GM18511 (cell line): Measurements from ENCODE around the gene SOX10.

Experiments
- ATAC-seq: cut with Tn5 transposase; IDR thresholded peaks from one replicate; pipeline ENCODE4 v1.9.1; 2021; ENCODE audit warnings: mild to moderate bottlenecking, moderate library complexity; ENCODE audit not compliant: unreplicated experiment

SOX10 gene

GRCh38 chr22:37932821-37933578 lies 51.4 kb downstream of the SOX10 start:
- no peak for ATAC-seq

- no peak for ATAC-seq
Observed at GRCh38 chr22:37932401-37932800, 52.0 kb downstream of the SOX10 start.

GRCh38 chr22:37931893-37932389 lies 52.4 kb downstream of the SOX10 start:
- ATAC-seq, result no peak

GRCh38 chr22:37930952-37931440 lies 53.4 kb downstream of the SOX10 start:
- no peak for ATAC-seq

- no peak for ATAC-seq
Observed at GRCh38 chr22:37930270-37930951, 53.9 kb downstream of the SOX10 start.

- no peak for ATAC-seq
Observed at GRCh38 chr22:37929390-37929789, 55.0 kb downstream of the SOX10 start.

- no peak for ATAC-seq
Observed at GRCh38 chr22:37927637-37927936, 56.8 kb downstream of the SOX10 start.

- no peak for ATAC-seq
Observed at GRCh38 chr22:37926771-37927636, 57.4 kb downstream of the SOX10 start.

- ATAC-seq, result no peak
Observed at GRCh38 chr22:37926358-37926757, 58.0 kb downstream of the SOX10 start.

- no peak for ATAC-seq
Observed at GRCh38 chr22:37925767-37926166, 58.6 kb downstream of the SOX10 start.

- no peak for ATAC-seq
Observed at GRCh38 chr22:37925330-37925729, 59.0 kb downstream of the SOX10 start.

- ATAC-seq, result no peak
Observed at GRCh38 chr22:37924386-37925065, 59.8 kb downstream of the SOX10 start.

- no peak for ATAC-seq
Observed at GRCh38 chr22:37923927-37924326, 60.4 kb downstream of the SOX10 start.
